H9 (cell line): ENCODE data around the gene PRUNE1. TPM values are rescaled to one million over a fixed set of nuclear protein-coding genes. Genes with fewer than 3 reads are reported as not detected.

Experiments
- DNase-seq: peaks from one replicate; pipeline ENCODE4 v3.0.0-alpha.2; 2017
- H2AFZ ChIP-seq: one replicate; pipeline ENCODE4 v1.6.1; 2013; ENCODE audit warnings: mild to moderate bottlenecking, low read length, control low read depth, moderate library complexity
- H2AK5ac ChIP-seq: 2 replicates; pipeline ENCODE4 v1.6.1; 2013; ENCODE audit warnings: low read length, control low read depth, mixed read lengths; ENCODE audit not compliant: insufficient read length
- H2BK120ac ChIP-seq: one replicate; pipeline ENCODE4 v1.6.1; 2013; ENCODE audit warnings: low read depth, mild to moderate bottlenecking, low read length, control low read depth, inconsistent platforms; ENCODE audit not compliant: poor library complexity, severe bottlenecking
- H2BK12ac ChIP-seq: 2 replicates; pipeline ENCODE4 v1.6.1; 2013; ENCODE audit warnings: low read length, control low read depth, mixed read lengths, low read depth; ENCODE audit not compliant: insufficient read length
- H2BK15ac ChIP-seq: 2 replicates; pipeline ENCODE4 v1.6.1; 2013; ENCODE audit warnings: low read depth, low read length, control low read depth
- H2BK20ac ChIP-seq: one replicate; pipeline ENCODE4 v1.6.1; 2013; ENCODE audit warnings: low read depth, mild to moderate bottlenecking, low read length, control low read depth, inconsistent platforms; ENCODE audit not compliant: poor library complexity, severe bottlenecking
- H2BK5ac ChIP-seq: 2 replicates; pipeline ENCODE4 v1.6.1; 2013; ENCODE audit warnings: low read length, control low read depth, mixed read lengths; ENCODE audit not compliant: insufficient read length
- H3K14ac ChIP-seq: 2 replicates; pipeline ENCODE4 v1.6.1; 2013; ENCODE audit warnings: low read length, control low read depth; ENCODE audit not compliant: insufficient read depth
- H3K18ac ChIP-seq: 2 replicates; pipeline ENCODE4 v1.6.1; 2013; ENCODE audit warnings: low read depth, mild to moderate bottlenecking, mixed read lengths, low read length, control low read depth; ENCODE audit not compliant: insufficient read length
- H3K23ac ChIP-seq: 2 replicates; pipeline ENCODE4 v1.6.1; 2013; ENCODE audit warnings: low read length, control low read depth, mixed read lengths, low read depth; ENCODE audit not compliant: insufficient read length
- H3K23me2 ChIP-seq: 2 replicates; pipeline ENCODE4 v1.6.1; 2013; ENCODE audit warnings: low read depth, mild to moderate bottlenecking, mixed read lengths, low read length, control low read depth; ENCODE audit not compliant: insufficient read length, poor library complexity, severe bottlenecking
- H3K27ac ChIP-seq: 2 replicates; pipeline ENCODE4 v1.5.1; 2013; ENCODE audit warnings: low read length, control low read depth, mixed read lengths, low read depth; ENCODE audit not compliant: insufficient read length
- H3K27me3 ChIP-seq: 2 replicates; pipeline ENCODE4 v1.6.1; 2013; ENCODE audit warnings: low read length, control low read depth, inconsistent platforms; ENCODE audit not compliant: insufficient read depth
- H3K4ac ChIP-seq: 2 replicates; pipeline ENCODE4 v1.6.1; 2013; ENCODE audit warnings: low read depth, mild to moderate bottlenecking, control low read depth, inconsistent platforms, low read length, moderate library complexity
- H3K4me1 ChIP-seq: 2 replicates; pipeline ENCODE4 v1.6.1; 2013; ENCODE audit warnings: low read length, control low read depth, inconsistent platforms; ENCODE audit not compliant: insufficient read depth
- H3K4me2 ChIP-seq: 2 replicates; pipeline ENCODE4 v1.6.1; 2013; ENCODE audit warnings: low read length, control low read depth, mixed read lengths; ENCODE audit not compliant: insufficient read length, insufficient read depth
- H3K56ac ChIP-seq: 2 replicates; pipeline ENCODE4 v1.6.1; 2013; ENCODE audit warnings: low read depth, mild to moderate bottlenecking, mixed read lengths, low read length, control low read depth; ENCODE audit not compliant: insufficient read length
- H3K79me1 ChIP-seq: 2 replicates; pipeline ENCODE4 v1.6.1; 2013; ENCODE audit warnings: low read depth, mild to moderate bottlenecking, moderate library complexity, low read length, control low read depth, inconsistent platforms; ENCODE audit not compliant: insufficient read depth, poor library complexity, severe bottlenecking
- H3K79me2 ChIP-seq: 2 replicates; pipeline ENCODE4 v1.6.1; 2013; ENCODE audit warnings: low read length, control low read depth, inconsistent platforms; ENCODE audit not compliant: insufficient read depth
- H3K9ac ChIP-seq: 2 replicates; pipeline ENCODE4 v1.6.1; 2013; ENCODE audit warnings: low read length, control low read depth, mixed read lengths; ENCODE audit not compliant: insufficient read length; ENCODE audit errors: extremely low read depth
- H3K9me3 ChIP-seq: one replicate; pipeline ENCODE4 v1.6.1; 2013; ENCODE audit warnings: low read depth, low read length, inconsistent platforms; ENCODE audit not compliant: control insufficient read depth
- H3T11ph ChIP-seq: one replicate; pipeline ENCODE4 v1.6.1; 2013; ENCODE audit warnings: mild to moderate bottlenecking, low read length, control low read depth, inconsistent platforms
- H4K20me1 ChIP-seq: one replicate; pipeline ENCODE4 v1.6.1; 2013; ENCODE audit not compliant: control insufficient read depth, insufficient read length, insufficient read depth
- H4K5ac ChIP-seq: 2 replicates; pipeline ENCODE4 v1.6.1; 2013; ENCODE audit warnings: low read depth, mild to moderate bottlenecking, mixed read lengths, low read length, control low read depth; ENCODE audit not compliant: insufficient read length
- H4K8ac ChIP-seq: replicated peaks from 2 replicates; pipeline ENCODE4 v1.6.1; 2013; ENCODE audit warnings: low read length, control low read depth, mixed read lengths, low read depth; ENCODE audit not compliant: insufficient read length
- H4K91ac ChIP-seq: 2 replicates; pipeline ENCODE4 v1.6.1; 2013; ENCODE audit warnings: low read depth, mild to moderate bottlenecking, moderate library complexity, mixed read lengths, low read length, control low read depth; ENCODE audit not compliant: insufficient read length
- H3K27ac Mint-ChIP-seq, 3 experiments: 2 replicates in 2 of 3; 3 replicates in 1 of 3; pipeline ENCODE4 v1.8.0; 2020 to 2021; ENCODE audit warnings: mixed read lengths in 3 of 3, mild to moderate bottlenecking in 1 of 3, moderate library complexity in 1 of 3
- H3K27me3 Mint-ChIP-seq: 2 replicates; pipeline ENCODE4 v1.8.0; 2021; ENCODE audit warnings: low read depth, mild to moderate bottlenecking, moderate library complexity, mixed read lengths
- H3K36me3 Mint-ChIP-seq, 3 experiments: 2 replicates in 2 of 3; 3 replicates in 1 of 3; pipeline ENCODE4 v1.8.0; 2020 to 2021; ENCODE audit warnings: low read depth in 3 of 3, mixed read lengths in 3 of 3; ENCODE audit not compliant: insufficient read depth in 1 of 3
- H3K4me1 Mint-ChIP-seq, 2 experiments: 2 replicates each; pipeline ENCODE4 v1.8.0; 2020; ENCODE audit warnings: mixed read lengths in 2 of 2
- H3K4me3 Mint-ChIP-seq, 2 experiments: 2 replicates in 1 of 2; 3 replicates in 1 of 2; pipeline ENCODE4 v1.8.0; 2020 to 2021; ENCODE audit warnings: mild to moderate bottlenecking in 2 of 2, mixed read lengths in 2 of 2, moderate library complexity in 1 of 2
- H3K9me3 Mint-ChIP-seq, 2 experiments: 2 replicates in 1 of 2; 3 replicates in 1 of 2; pipeline ENCODE4 v1.8.0; 2020; ENCODE audit warnings: mild to moderate bottlenecking in 2 of 2, mixed read lengths in 2 of 2, moderate library complexity in 1 of 2
- CTCF ChIP-seq: fragments of 200-600 bp; sonication (generic); conservative IDR thresholded peaks from 3 replicates; pipeline ENCODE4 v1.8.0; 2021; ENCODE audit warnings: antibody characterized with exemption, mild to moderate bottlenecking
- WGBS: extraction: QIAGEN DNeasy Blood & Tissue Kit; methylation state at CpG from one replicate; pipeline ENCODE4 v1.1.7; 2013; ENCODE audit warnings: missing lambda C conversion rate, low lambda C conversion rate, mixed read lengths; ENCODE audit not compliant: insufficient read length; ENCODE audit errors: extremely low coverage; 5-methylcytosine and 5-hydroxymethylcytosine counted together
- total RNA-seq: library from RNA; stranded (reverse); gene quantifications from 2 replicates; pipeline ENCODE4 v1.2.1, GENCODE V29; 2021

PRUNE1 gene
- total RNA-seq, 1 experiment from 2014 or later = 22.3 TPM

- Histone ChIP-seq H3K79me2 (no peaks in the 10 kb centered on the region), H3K56ac (no peak overlapping the region), H3K23ac (no peak overlapping the region), H2AK5ac (no peak overlapping the region), H2BK120ac (no peak overlapping the region), H2BK5ac (no peak overlapping the region), H3T11ph (no peak overlapping the region), H3K27me3 (no peaks in the 10 kb centered on the region), H3K4me1 (peaks cover 18% of the 10 kb centered on the region; the same call in 1 of the 2 replicates), H4K91ac (no peak overlapping the region), H4K20me1 (no peaks in the 10 kb centered on the region), H3K23me2 (no peaks in the 10 kb centered on the region), H2BK15ac (no peak overlapping the region), H2AFZ (no peak overlapping the region), H4K8ac (no peak overlapping the region), H3K9ac (no peak overlapping the region), H4K5ac (no peak overlapping the region), H3K79me1 (no peaks in the 10 kb centered on the region), H3K4ac (no peak overlapping the region), H3K18ac (peak overlapping the region; percentile 68), H3K27ac (no peak overlapping the region), H3K14ac (peak overlapping the region; percentile 47), H2BK20ac (no peak overlapping the region), H3K4me2 (peak overlapping the region; percentile 32), H2BK12ac (no peak overlapping the region), H3K9me3 (no peaks in the 10 kb centered on the region)
- WGBS = no CpG with 5 or more reads among the region's 6 CpGs
- Mint-ChIP-seq H3K9me3 (no peaks in the 10 kb centered on the region), H3K27ac (peak overlapping the region; percentile 63 to 91 (median 83); a peak in 6 of 7 replicates), H3K36me3 (no peaks in the 10 kb centered on the region), H3K4me3 (peak overlapping the region in 1 of 2 experiments; percentile 5; a peak in 3 of 5 replicates), H3K27me3 (no peaks in the 10 kb centered on the region), H3K4me1 (peaks cover 41 to 48% of the 10 kb centered on the region in 2 experiments)
- TF ChIP-seq CTCF = no peak
- peak; percentile 95 for DNase-seq
These were observed 27.0 kb upstream of the PRUNE1 start for GRCh38 chr1:150981177-150981804.
